Esophagus squamous epithelium (tissue), 5 donors: ENCODE measurements around the gene FAM53B. TPM values are rescaled to one million over a fixed set of nuclear protein-coding genes. Genes with fewer than 3 reads are reported as not detected.

Experiments used
- DNase-seq: peaks from one replicate; lab custom pipeline; 2025; lab: John Stamatoyannopoulos, UW
- H3K27ac ChIP-seq, 4 donors: fragments of 200-600 bp; sonication (generic); one replicate each; pipeline ENCODE4 v1.5.1; 2016 to 2019; ENCODE audit warnings: mild to moderate bottlenecking in 1 of 4
- H3K27me3 ChIP-seq, 4 donors: fragments of 200-600 bp; sonication (generic); 1 replicate in 3 of 4; 2 replicates in 1 of 4; pipeline versions ENCODE4 v1.5.1 to v1.6.0; 2017 to 2021; ENCODE audit warnings: antibody characterized with exemption in 1 of 4
- H3K36me3 ChIP-seq, 3 donors: fragments of 200-600 bp; sonication (generic); one replicate each; pipeline ENCODE4 v1.5.1; 2016 to 2019
- H3K4me1 ChIP-seq, 3 donors: fragments of 200-600 bp; sonication (generic); one replicate each; pipeline ENCODE4 v1.5.1; 2017 to 2019
- H3K4me3 ChIP-seq, 4 donors: fragments of 200-600 bp; sonication (generic); 1 replicate in 3 of 4; 2 replicates in 1 of 4; pipeline ENCODE4 v1.5.1; 2016 to 2019; ENCODE audit warnings: mild to moderate bottlenecking in 2 of 4, moderate library complexity in 1 of 4
- H3K9me3 ChIP-seq, 3 donors: fragments of 200-600 bp; sonication (generic); one replicate each; pipeline ENCODE4 v1.5.1; 2016 to 2019
- POLR2A ChIP-seq, 4 donors: fragments of 450-650 bp; IDR thresholded peaks; one replicate each; pipeline ENCODE4 v1.6.1; 2017; ENCODE audit warnings: antibody characterized with exemption in 4 of 4, mild to moderate bottlenecking in 4 of 4, moderate library complexity in 3 of 4
- WGBS, 2 donors: methylation state at CpG; one replicate each; pipeline ENCODE4 v1.1.5; 2018; 5-methylcytosine and 5-hydroxymethylcytosine counted together
- intact Hi-C: fragments of 100-400 bp; cut with DNase I; formaldehyde crosslinking; loops from one replicate; pipeline ENCODE4 v1.15.0; 2022
- total RNA-seq, 4 donors: library from RNA; depleted of rRNA; stranded (reverse); fragments of >200 nt; gene quantifications; one replicate each; pipeline ENCODE4 v1.1.0, GENCODE V29; 2016
- TF ChIP-seq, protein P1 (sequence below), 6 experiments: fragments of 450-650 bp in 4 of 6; fragments of 200-600 bp in 2 of 6; sonication (generic) in 2 of 6; IDR thresholded peaks; one replicate each; pipeline ENCODE4 v1.5.1; 2016 to 2019; ENCODE audit warnings: antibody characterized with exemption in 6 of 6, mild to moderate bottlenecking in 4 of 6, moderate library complexity in 4 of 6
- donor health status: DM: yes; HTN: yes; CAD: no.

Gene FAM53B
- total RNA-seq, 4 donors from 2014 or later = 27.4 to 54.2 (median 31.5) TPM

DNA sequence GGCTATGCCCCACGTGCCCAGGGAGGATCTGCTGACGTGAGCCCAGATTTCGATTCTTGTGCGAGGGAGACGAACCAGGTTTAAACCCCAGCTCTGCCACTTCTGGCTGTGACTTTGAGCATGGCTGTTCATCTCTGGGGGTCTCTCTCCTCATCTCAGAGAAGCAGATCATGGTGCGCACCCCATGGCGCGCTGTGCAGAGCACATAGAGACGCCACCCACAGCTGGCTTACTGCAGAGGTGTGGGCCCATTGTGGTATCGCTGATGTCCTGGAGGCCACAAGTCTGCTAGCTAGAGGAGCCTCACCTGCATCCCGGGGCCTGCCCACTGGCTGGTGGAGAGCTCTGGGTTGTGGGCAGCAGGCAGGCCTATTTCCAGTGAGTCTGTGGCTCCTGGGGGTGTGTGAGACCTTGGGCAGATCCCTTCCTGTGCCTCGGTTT is 142.0 kb downstream of the FAM53B start:
- DNase-seq = no peak
- 95 to 100% methylated on average over 3 to 4 of the region's 12 CpGs for WGBS, 2 donors
- TF ChIP-seq, protein P1, sequence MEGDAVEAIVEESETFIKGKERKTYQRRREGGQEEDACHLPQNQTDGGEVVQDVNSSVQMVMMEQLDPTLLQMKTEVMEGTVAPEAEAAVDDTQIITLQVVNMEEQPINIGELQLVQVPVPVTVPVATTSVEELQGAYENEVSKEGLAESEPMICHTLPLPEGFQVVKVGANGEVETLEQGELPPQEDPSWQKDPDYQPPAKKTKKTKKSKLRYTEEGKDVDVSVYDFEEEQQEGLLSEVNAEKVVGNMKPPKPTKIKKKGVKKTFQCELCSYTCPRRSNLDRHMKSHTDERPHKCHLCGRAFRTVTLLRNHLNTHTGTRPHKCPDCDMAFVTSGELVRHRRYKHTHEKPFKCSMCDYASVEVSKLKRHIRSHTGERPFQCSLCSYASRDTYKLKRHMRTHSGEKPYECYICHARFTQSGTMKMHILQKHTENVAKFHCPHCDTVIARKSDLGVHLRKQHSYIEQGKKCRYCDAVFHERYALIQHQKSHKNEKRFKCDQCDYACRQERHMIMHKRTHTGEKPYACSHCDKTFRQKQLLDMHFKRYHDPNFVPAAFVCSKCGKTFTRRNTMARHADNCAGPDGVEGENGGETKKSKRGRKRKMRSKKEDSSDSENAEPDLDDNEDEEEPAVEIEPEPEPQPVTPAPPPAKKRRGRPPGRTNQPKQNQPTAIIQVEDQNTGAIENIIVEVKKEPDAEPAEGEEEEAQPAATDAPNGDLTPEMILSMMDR (IDR thresholded peaks at IDR 0.05) = no peak
- TF ChIP-seq POLR2A (IDR thresholded peaks at IDR 0.05) = no peak
- no peaks in the 10 kb centered on the region for H3K36me3 ChIP-seq
- H3K27ac ChIP-seq = no peak overlapping the region
- peaks cover 4 to 30% (median 4%) of the 10 kb centered on the region in 3 donors for H3K4me1 ChIP-seq
- H3K4me3 ChIP-seq = no peak overlapping the region
- H3K9me3 ChIP-seq = no peaks in the 10 kb centered on the region
- no peaks in the 10 kb centered on the region for H3K27me3 ChIP-seq
- intact Hi-C loops = no loop called here

DNA sequence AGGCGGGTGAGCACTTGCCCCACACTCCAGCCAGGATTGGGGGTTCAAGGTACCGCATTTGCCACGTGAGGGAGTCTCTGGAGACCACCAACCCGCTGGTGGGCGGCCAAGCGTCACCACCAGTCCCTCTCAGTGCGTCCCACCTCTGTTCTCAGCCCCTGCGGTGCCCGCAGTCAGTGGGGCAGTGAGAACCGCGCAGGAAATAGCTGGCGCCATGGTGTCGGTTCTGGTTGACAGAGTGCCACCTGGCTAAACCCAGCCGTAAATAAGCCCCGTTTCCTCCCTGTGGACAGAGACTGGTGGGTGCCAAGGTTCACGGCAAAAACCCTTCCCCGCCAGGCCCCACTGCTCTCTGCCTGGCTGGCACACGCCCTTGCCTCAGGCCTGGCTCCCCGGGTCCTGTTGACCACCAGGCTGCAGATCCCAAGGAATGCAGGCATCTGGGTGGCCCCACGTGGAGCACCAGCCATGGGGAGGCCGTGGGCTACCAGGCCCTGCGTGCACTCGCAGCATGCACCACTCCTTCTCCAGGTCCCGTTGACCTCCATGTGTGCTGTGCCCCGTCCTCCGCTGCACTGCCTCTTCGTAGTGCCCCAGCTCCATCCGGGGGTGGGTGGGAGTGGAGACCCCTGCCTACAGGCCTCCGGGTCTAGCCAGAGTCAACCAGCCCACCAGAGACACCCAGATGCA is 142.6 kb downstream of the FAM53B start:
- intact Hi-C loops = no loop called here
- peak; percentile 19 for DNase-seq
- 94 to 95% methylated on average over 4 to 14 of the region's 29 CpGs for WGBS, 2 donors
- Histone ChIP-seq H3K4me1 (peaks cover 4 to 26% (median 4%) of the 10 kb centered on the region in 3 donors), H3K27me3 (no peaks in the 10 kb centered on the region), H3K4me3 (no peak overlapping the region), H3K9me3 (no peaks in the 10 kb centered on the region), H3K36me3 (no peaks in the 10 kb centered on the region), H3K27ac (no peak overlapping the region)
- no peak for TF ChIP-seq POLR2A (IDR thresholded peaks at IDR 0.05)
- TF ChIP-seq, protein P1 (IDR thresholded peaks at IDR 0.05) = no peak

DNA sequence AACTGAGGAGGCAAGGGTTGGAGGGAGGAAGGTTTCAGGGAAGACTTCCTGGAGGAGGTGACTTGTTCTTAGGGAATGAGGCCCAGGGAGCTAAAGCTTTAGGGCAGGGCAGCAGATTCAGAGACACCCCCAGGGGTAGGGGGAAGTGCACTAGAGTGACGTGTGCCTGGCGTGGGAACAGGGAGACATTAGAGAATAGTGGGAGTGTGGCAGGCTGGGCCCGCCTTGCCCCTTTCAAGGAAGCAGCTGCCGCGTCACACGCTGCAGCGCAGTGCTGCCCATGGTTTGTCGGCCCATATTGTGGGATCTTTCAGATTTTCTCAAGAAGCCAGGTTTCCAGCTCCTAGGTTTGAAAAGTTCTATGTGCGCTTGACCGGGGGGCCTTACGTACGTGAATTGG is 143.2 kb downstream of the FAM53B start:
- intact Hi-C loops = no loop called here
- no peak for DNase-seq

DNA sequence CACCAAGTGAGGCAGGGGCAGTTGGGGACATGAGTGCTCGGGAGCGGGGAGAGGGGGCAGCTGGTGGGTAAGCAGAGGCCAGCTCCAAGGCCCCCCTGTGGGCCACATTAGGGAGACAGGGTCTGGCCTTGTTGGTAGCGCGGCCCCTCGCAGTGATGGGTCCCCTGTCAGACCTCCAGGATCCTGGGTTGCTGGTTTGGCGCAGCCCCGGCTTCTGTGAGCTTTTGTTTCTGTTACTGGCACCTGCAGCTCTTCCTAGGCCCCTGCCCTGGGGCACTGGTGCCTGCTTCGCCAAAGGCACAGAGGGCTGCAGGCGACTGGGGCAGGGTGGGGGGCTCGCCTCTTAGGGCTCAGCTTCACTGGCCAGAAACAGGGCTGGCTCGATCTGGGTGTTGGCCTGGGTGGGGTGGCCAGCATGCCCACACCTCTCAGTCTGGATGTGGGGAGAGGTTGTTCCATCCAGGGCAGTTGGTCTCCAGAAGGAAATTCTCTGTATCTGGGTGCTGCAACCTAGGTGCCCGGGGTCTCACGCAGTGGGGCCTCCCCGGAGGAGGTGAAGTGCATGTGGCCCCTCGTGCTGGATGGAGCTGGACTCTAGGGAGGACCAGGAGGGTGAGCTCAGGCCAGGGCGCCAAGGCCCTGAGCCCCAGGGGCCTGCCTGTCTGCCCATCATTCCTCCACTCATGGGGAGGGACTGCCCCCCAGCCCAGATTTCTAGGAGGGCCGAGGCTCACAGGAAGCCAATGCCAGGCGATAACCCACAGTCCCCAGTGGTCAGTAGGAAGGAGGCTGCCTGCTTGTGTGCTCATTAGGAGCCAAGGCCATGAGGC is 143.9 kb downstream of the FAM53B start:
- TF ChIP-seq, protein P1 (IDR thresholded peaks at IDR 0.05) = no peak
- no peak for TF ChIP-seq POLR2A (IDR thresholded peaks at IDR 0.05)
- H3K9me3 ChIP-seq = no peaks in the 10 kb centered on the region
- no peak for DNase-seq
- H3K36me3 ChIP-seq = no peaks in the 10 kb centered on the region
- intact Hi-C loops = no loop called here
- H3K4me1 ChIP-seq = peaks cover 4 to 20% (median 4%) of the 10 kb centered on the region in 3 donors
- WGBS, 2 donors = 88% methylated on average over 7 of the region's 18 CpGs; no CpG with 5 or more reads in 1 of the 2 donors
- H3K27me3 ChIP-seq = no peaks in the 10 kb centered on the region
- H3K4me3 ChIP-seq = no peak overlapping the region
- no peak overlapping the region for H3K27ac ChIP-seq

More for the DNA sequence above, 143.2 kb downstream of the FAM53B start:
- Histone ChIP-seq H3K4me1 (peaks cover 4 to 20% (median 4%) of the 10 kb centered on the region in 3 donors), H3K36me3 (no peaks in the 10 kb centered on the region), H3K27ac (no peak overlapping the region), H3K4me3 (no peak overlapping the region), H3K9me3 (no peaks in the 10 kb centered on the region), H3K27me3 (no peaks in the 10 kb centered on the region)
- 82 to 93% methylated on average over 12 of the region's 12 CpGs for WGBS, 2 donors
- TF ChIP-seq, protein P1 (IDR thresholded peaks at IDR 0.05) = no peak
- TF ChIP-seq POLR2A (IDR thresholded peaks at IDR 0.05) = no peak

DNA sequence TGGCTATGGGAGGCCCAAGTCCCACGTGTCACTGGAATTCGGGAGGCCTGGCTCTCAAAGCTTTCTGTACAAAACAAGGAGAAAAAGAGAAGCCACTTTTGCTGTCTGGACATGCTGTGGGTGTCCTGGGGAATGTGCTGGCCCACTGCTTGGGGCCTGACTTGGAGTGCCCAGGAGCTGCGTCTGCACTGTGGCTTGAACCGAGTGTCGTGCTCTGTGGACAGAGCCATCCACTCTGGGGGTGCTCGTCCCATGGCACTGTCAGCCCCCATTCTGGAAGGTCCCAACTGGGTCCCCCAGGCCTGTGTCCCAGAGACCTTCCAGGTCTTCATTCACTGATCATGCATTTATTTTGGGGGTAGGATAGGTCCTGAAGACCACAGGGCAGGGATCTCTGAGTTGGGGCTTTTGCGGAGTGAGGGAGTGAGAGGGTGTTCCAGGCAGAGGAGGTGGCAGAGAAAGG is 144.6 kb downstream of the FAM53B start:
- Histone ChIP-seq H3K9me3 (no peaks in the 10 kb centered on the region), H3K4me3 (no peak overlapping the region), H3K27ac (no peak overlapping the region), H3K4me1 (peaks cover under 1 to 14% (median 4%) of the 10 kb centered on the region in 3 donors), H3K27me3 (no peaks in the 10 kb centered on the region), H3K36me3 (no peaks in the 10 kb centered on the region)
- TF ChIP-seq POLR2A (IDR thresholded peaks at IDR 0.05) = no peak
- TF ChIP-seq, protein P1 (IDR thresholded peaks at IDR 0.05) = no peak
- intact Hi-C loops = no loop called here
- DNase-seq = no peak
- WGBS, 2 donors = 80 to 100% methylated on average over 1 of the region's 7 CpGs
